Memory B cell (primary cell): ENCODE measurements around the gene ANO10.
A peak's percentile ranks its signal among the peaks of the same experiment; 100 is the strongest.

Experiments used
- ATAC-seq: fragments of 150-1000 bp; cut with Tn5 transposase; 2 replicates; pipeline ENCODE4 v1.10.0; 2021; ENCODE audit warnings: low read depth, mild to moderate bottlenecking, moderate library complexity
- DNase-seq, 2 donors: peaks; one replicate each; pipeline ENCODE4 v3.0.0; 2022; ENCODE audit warnings: low spot score in 2 of 2
- H3K27ac Mint-ChIP-seq: one replicate; pipeline ENCODE4 v1.8.0; 2022; ENCODE audit warnings: mild to moderate bottlenecking, moderate library complexity, mixed read lengths
- H3K27me3 Mint-ChIP-seq: one replicate; pipeline ENCODE4 v1.8.0; 2022; ENCODE audit warnings: mixed read lengths
- H3K36me3 Mint-ChIP-seq: one replicate; pipeline ENCODE4 v1.8.0; 2022; ENCODE audit warnings: mild to moderate bottlenecking, mixed read lengths
- H3K4me1 Mint-ChIP-seq: one replicate; pipeline ENCODE4 v1.8.0; 2022; ENCODE audit warnings: mixed read lengths
- H3K4me3 Mint-ChIP-seq: one replicate; pipeline ENCODE4 v1.8.0; 2022; ENCODE audit warnings: mild to moderate bottlenecking, moderate library complexity, mixed read lengths
- H3K9me3 Mint-ChIP-seq: one replicate; pipeline ENCODE4 v1.8.0; 2022; ENCODE audit warnings: mixed read lengths

Gene ANO10

DNA sequence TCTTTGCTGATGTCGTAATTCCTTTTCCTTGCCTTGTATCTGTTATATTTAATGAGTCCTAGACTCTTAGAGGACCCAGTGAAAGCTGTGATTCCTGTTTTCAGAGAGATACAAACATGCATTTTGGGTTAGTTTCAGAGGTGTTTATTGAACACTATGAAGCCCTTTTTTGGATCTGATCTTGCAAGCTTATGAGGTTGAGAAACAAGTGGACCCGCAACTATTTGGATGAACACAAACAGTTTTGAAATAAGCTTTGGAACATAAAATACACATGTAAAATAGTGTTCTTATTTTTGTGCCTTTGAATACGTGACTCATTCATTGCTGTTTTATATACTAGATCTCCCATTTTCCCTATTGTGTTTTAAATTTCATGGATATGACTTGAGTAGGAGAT lies 302.0 kb downstream of the ANO10 start:
- Mint-ChIP-seq H3K4me1 (peaks cover 21% of the 10 kb centered on the region), H3K9me3 (no peaks in the 10 kb centered on the region), H3K27me3 (no peaks in the 10 kb centered on the region), H3K27ac (no peak overlapping the region), H3K36me3 (peaks cover 21% of the 10 kb centered on the region), H3K4me3 (no peak overlapping the region)
- ATAC-seq (no peak), DNase-seq (no peak)

DNA sequence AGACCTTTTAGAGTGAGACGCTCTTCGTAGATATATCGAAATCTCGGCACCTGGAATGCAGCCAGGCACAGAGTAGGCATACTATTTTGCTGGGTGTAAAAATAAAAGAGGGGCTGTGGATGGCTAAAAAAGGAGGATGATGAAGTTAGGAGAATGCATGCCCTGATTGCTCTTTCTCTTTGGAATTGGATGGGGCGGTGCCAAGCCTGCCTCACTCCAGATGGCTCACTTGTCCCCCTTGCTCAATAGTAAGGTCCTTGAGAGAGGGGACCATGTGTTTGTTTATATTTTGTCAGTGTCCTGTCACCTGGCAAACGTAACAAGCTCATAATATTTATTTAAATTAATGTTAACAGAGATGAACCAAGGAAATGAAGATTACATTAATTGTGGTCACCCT lies 302.4 kb downstream of the ANO10 start:
- Mint-ChIP-seq H3K27ac (no peak overlapping the region), H3K27me3 (no peaks in the 10 kb centered on the region), H3K4me1 (peaks cover 22% of the 10 kb centered on the region), H3K9me3 (no peaks in the 10 kb centered on the region), H3K4me3 (no peak overlapping the region), H3K36me3 (peaks cover 21% of the 10 kb centered on the region)
- no peak for DNase-seq
- ATAC-seq = no peak

DNA sequence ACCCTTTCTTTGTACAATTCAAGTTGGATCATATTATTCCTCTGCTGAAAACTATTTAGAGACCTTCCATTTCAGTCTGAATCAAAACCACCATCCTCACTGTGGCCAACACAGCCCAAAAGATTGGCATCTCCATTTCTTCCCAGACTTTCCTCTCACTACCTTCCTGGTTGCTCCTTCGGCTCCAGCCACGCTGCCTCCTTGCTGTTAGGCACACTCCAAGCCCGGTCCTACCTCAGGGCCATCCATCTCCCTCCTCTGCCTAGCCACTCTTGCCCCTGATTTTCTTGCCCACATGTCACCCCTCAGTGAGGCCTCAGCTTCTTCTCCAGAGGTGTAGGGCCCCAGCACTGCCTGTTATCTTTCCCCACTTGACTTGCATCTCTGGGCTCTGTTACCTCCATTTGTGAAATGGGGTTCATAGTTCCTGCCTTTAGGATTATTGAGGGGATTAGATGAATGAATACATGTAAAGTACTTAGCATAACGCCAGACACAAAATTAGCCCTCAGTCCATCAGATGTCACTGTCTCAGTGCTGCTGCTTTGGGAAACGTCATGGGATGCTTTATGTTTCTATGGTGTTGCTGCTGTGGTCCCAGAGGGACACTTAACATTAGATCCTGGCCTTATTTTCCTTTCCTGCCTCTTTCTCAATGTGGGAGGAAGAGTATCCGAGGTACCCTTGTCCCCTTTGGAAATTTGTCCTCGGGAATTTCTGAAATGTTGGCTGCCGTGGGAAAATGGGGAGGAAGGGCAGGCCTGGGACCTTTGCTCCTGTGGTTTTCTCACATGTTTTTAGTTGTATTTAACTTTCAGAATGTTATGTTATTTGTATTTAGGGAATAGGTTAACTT lies 304.1 kb downstream of the ANO10 start:
- ATAC-seq (no peak), DNase-seq (no peak)
- peak overlapping the region; percentile 60 for H3K27ac Mint-ChIP-seq
- H3K4me3 Mint-ChIP-seq = no peak overlapping the region
- H3K36me3 Mint-ChIP-seq = peaks cover 24% of the 10 kb centered on the region
- no peaks in the 10 kb centered on the region for H3K27me3 Mint-ChIP-seq
- H3K9me3 Mint-ChIP-seq = peaks cover 2% of the 10 kb centered on the region
- peaks cover 22% of the 10 kb centered on the region for H3K4me1 Mint-ChIP-seq

DNA sequence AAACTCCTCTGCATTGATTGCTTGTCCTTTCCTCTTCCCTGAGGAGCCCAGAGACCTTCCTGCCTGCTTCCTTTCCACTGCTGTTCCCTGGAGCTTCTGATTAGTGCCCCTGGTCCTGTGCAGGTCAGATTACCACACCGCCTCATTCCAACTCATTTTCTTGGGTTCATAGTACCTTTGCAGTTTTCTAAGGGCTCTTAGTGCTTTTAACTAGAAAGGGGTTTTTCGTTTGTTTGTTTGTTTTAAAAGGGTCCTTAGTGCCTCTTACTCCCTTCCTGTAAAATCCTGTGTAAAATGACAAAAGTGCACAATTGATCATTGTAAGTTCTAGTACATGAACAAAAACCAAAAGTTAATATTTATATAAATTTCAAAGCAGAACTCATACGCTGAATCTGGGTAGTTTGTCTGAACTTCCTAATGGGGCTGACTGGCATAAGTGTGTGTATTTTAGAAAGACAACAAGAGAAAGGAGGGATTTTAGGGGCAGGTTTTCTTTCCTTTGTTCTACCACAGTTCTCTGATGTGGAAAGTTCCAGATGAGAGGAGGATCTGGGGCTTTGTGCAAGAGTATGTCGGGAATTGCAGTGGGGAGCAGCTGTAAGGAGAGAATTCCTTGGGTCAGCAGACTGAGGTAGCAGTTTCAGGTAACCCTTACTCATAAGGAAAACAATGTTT lies 304.9 kb downstream of the ANO10 start:
- Mint-ChIP-seq H3K36me3 (peaks cover 22% of the 10 kb centered on the region), H3K4me1 (peaks cover 22% of the 10 kb centered on the region), H3K9me3 (peaks cover 4% of the 10 kb centered on the region), H3K4me3 (no peak overlapping the region), H3K27ac (peak overlapping the region; percentile 60), H3K27me3 (no peaks in the 10 kb centered on the region)
- ATAC-seq (no peak), DNase-seq (no peak)
